Immature natural killer cell (primary cell): ENCODE data around the gene FBXO27. TPM values are rescaled to one million over a fixed set of nuclear protein-coding genes. Genes with fewer than 3 reads are reported as not detected.

ENCODE experiments used
- DNase-seq, 3 donors: peaks; one replicate each; pipeline ENCODE4 v3.0.0; 2022; ENCODE audit warnings: mixed read lengths in 1 of 3
- H3K27ac Mint-ChIP-seq, 6 donors: one replicate each; pipeline ENCODE4 v1.8.0; 2020; ENCODE audit warnings: mixed read lengths in 6 of 6, mild to moderate bottlenecking in 5 of 6, inconsistent platforms in 4 of 6, moderate library complexity in 3 of 6
- H3K27me3 Mint-ChIP-seq, 3 donors: one replicate each; pipeline ENCODE4 v1.8.0; 2020 to 2021; ENCODE audit warnings: low read depth in 3 of 3, mild to moderate bottlenecking in 3 of 3, mixed read lengths in 3 of 3, moderate library complexity in 3 of 3, inconsistent platforms in 1 of 3
- H3K36me3 Mint-ChIP-seq, 3 donors: one replicate each; pipeline ENCODE4 v1.8.0; 2020; ENCODE audit warnings: mixed read lengths in 3 of 3, inconsistent platforms in 2 of 3, mild to moderate bottlenecking in 2 of 3
- H3K4me1 Mint-ChIP-seq, 2 donors: one replicate each; pipeline ENCODE4 v1.8.0; 2020; ENCODE audit warnings: inconsistent platforms in 2 of 2, mild to moderate bottlenecking in 2 of 2, mixed read lengths in 2 of 2, moderate library complexity in 1 of 2
- H3K4me3 Mint-ChIP-seq, 5 donors: one replicate each; pipeline ENCODE4 v1.8.0; 2020; ENCODE audit warnings: mild to moderate bottlenecking in 5 of 5, mixed read lengths in 5 of 5, inconsistent platforms in 3 of 5, moderate library complexity in 3 of 5
- H3K9me3 Mint-ChIP-seq, 6 donors: one replicate each; pipeline ENCODE4 v1.8.0; 2020; ENCODE audit warnings: mild to moderate bottlenecking in 6 of 6, mixed read lengths in 6 of 6, inconsistent platforms in 4 of 6, moderate library complexity in 3 of 6
- polyA plus RNA-seq, 3 donors: library from polyadenylated mRNA; unstranded; fragments of 300-500 nt; fragmentation: Illumina TruSeq; gene quantifications; one replicate each; pipeline ENCODE4 v1.2.3, GENCODE V29; 2021

FBXO27 gene
- polyA plus RNA-seq, 3 donors from 2014 or later, result 0.48 TPM; not detected in 2

DNA sequence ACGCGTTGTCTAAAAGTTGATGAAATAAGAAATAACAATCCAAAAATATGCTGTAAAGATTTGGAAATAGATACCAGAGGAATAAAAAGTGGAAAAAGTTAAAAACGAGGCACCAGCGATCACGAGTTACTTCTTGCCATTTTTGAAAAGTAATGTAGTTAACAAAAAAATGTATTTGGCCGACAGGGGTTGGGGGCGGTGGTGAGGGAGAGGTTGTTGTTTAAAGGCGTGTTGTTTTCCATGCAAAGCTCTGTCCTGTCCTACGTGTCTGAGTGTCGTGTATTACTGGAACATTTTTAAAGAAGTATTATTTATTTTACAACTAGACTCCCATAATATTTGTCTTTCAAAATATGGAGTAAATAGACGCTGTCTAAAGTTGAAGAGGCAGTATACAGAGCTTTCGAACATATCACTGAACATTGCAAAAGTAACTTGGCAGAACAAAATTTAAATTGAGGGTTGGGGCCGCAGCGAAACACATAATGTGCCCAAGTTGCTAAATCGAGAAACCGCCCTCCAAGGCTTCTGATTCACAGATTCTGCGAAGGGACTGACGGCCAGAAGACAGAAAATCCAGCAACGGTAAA is 57.6 kb downstream of the FBXO27 start:
- no peak overlapping the region for H3K27ac Mint-ChIP-seq
- H3K36me3 Mint-ChIP-seq, result no peaks in the 10 kb centered on the region
- peak overlapping the region in 2 of 5 donors; percentile 6 to 39 for H3K4me3 Mint-ChIP-seq
- DNase-seq, result no peak
- peaks cover 7 to 8% of the 10 kb centered on the region in 2 donors for H3K4me1 Mint-ChIP-seq
- peaks cover 7 to 13% (median 10%) of the 10 kb centered on the region in 3 donors for H3K27me3 Mint-ChIP-seq
- H3K9me3 Mint-ChIP-seq, result peaks cover 0 to 2% (median 0%) of the 10 kb centered on the region in 6 donors

Other genes starting within 250 kb of the FBXO27 start
- not detected for gene LGALS7B, start 243.3 kb downstream of the FBXO27 start, polyA plus RNA-seq
- not detected for gene LGALS4, start 219.6 kb downstream of the FBXO27 start, polyA plus RNA-seq
- 100 to 1,000 TPM; 243 to 337 (median 327) TPM for gene ECH1, start 200.8 kb downstream of the FBXO27 start, polyA plus RNA-seq
- 10 to 100 TPM; 16.8 to 89.6 (median 69.0) TPM for gene HNRNPL, start 182.6 kb downstream of the FBXO27 start, polyA plus RNA-seq
- gene RINL, start 154.3 kb downstream of the FBXO27 start, polyA plus RNA-seq, result 10 to 100 TPM; 20.3 to 64.9 (median 47.3) TPM
- gene SIRT2, start 132.9 kb downstream of the FBXO27 start, polyA plus RNA-seq, result 100 to 1,000 TPM in 2 of 3 donors, 10 to 100 TPM in 1; 96.8 to 114 (median 112) TPM
- gene NFKBIB, start 132.6 kb downstream of the FBXO27 start, polyA plus RNA-seq, result 10 to 100 TPM; 10.0 to 31.1 (median 24.0) TPM
- not detected for gene CCER2, start 120.4 kb downstream of the FBXO27 start, polyA plus RNA-seq
- gene SARS2, start 101.8 kb downstream of the FBXO27 start, polyA plus RNA-seq, result 10 to 100 TPM; 12.7 to 21.7 (median 19.6) TPM
- 100 to 1,000 TPM; 120 to 175 (median 127) TPM for gene MRPS12, start 101.6 kb downstream of the FBXO27 start, polyA plus RNA-seq
- not detected for gene FBXO17, start 56.8 kb downstream of the FBXO27 start, polyA plus RNA-seq
- not detected for gene ACP7, start 51.8 kb upstream of the FBXO27 start, polyA plus RNA-seq
- 1 to 10 TPM in 2 of 3 donors, under 1 TPM in 1; 0.68 to 2.1 (median 1.5) TPM for gene PAK4, start 93.2 kb upstream of the FBXO27 start, polyA plus RNA-seq
- not detected for gene NCCRP1, start 164.4 kb upstream of the FBXO27 start, polyA plus RNA-seq
- not detected for gene SYCN, start 171.7 kb upstream of the FBXO27 start, polyA plus RNA-seq
- not detected for gene IFNL3, start 212.5 kb upstream of the FBXO27 start, polyA plus RNA-seq
- gene IFNL4, start 216.3 kb upstream of the FBXO27 start, polyA plus RNA-seq, result under 1 TPM in 1 of 3 donors, not detected in 2; 0.45 TPM
- gene IFNL2, start 235.8 kb upstream of the FBXO27 start, polyA plus RNA-seq, result not detected